HK-2 (cell line): ENCODE data around the gene DOCK8.

ENCODE experiments used
- DNase-seq: peaks from one replicate; pipeline ENCODE4 v3.0.0-alpha.2; 2018; ENCODE audit not compliant: unreplicated experiment

The DOCK8 gene

GRCh38 chr9:495739-496138 lies 281.1 kb downstream of the DOCK8 start:
- no peak for DNase-seq

GRCh38 chr9:503326-503725 lies 288.7 kb downstream of the DOCK8 start:
- peak; percentile 11 for DNase-seq

- DNase-seq, result peak; percentile 74
These were observed 289.5 kb downstream of the DOCK8 start, which contains the start of gene KANK1 for GRCh38 chr9:503881-504852. Gene KANK1, plus strand, starts transcription at chr9:504695.

GRCh38 chr9:504921-505740 lies 290.5 kb downstream of the DOCK8 start:
- no peak for DNase-seq

- DNase-seq, result no peak
These were observed 291.0 kb downstream of the DOCK8 start for GRCh38 chr9:505741-506059.

- no peak for DNase-seq
These were observed 291.6 kb downstream of the DOCK8 start for GRCh38 chr9:506281-506680.

- DNase-seq, result no peak
These were observed 297.2 kb downstream of the DOCK8 start for GRCh38 chr9:511861-512260.

GRCh38 chr9:512555-513272 lies 298.0 kb downstream of the DOCK8 start:
- DNase-seq, result no peak
